ENCODE results near the gene NANOGP8.

Gene NANOGP8

GRCh38 chr15:35058534-35059054, 26.5 kb downstream of the NANOGP8 start:
- no peak for DNase-seq

DNA sequence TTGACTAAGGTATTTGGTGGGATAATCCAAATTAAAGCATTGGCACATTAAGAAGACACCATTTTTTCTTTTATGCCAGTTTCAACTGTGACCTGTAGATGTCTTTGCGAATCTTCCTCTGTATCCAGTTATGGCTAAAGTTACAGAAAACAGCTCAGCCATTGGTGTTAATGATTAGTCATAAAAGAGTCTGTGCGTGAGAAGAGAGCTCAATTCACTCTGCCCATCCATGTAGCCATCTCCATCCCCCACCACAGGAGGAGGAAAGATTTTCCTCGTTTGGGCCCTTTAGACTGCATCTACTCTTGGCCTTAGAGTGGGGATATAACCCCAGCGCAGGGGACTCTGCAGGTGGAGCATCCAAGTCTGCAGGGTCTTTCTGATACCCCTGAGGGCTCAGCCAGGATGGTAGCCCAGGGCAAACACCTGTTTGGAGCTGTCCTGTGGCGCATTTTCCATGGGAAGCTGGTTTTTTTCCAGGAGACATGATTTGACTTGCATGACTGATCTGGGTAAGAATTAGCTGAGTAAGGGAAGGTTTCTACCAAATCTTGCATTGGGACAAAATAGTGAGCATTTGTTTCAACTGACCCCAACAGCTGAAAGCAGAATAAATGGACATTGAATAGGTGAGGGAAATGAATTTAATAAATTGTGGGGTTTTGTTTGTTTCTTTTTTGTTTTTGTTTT, 29.5 kb downstream of the NANOGP8 start:
- DNase-seq: no peak

- no peak for DNase-seq
These were observed 30.7 kb downstream of the NANOGP8 start for GRCh38 chr15:35054380-35054779.

GRCh38 chr15:35047996-35048395, 37.1 kb downstream of the NANOGP8 start:
- DNase-seq: no peak

- no peak for DNase-seq
These were observed 37.6 kb downstream of the NANOGP8 start for GRCh38 chr15:35047528-35047927.

- DNase-seq: no peak
These were observed 41.6 kb downstream of the NANOGP8 start for GRCh38 chr15:35043373-35044095.

- no peak for DNase-seq
These were observed 44.5 kb downstream of the NANOGP8 start for GRCh38 chr15:35040339-35041255.

DNA sequence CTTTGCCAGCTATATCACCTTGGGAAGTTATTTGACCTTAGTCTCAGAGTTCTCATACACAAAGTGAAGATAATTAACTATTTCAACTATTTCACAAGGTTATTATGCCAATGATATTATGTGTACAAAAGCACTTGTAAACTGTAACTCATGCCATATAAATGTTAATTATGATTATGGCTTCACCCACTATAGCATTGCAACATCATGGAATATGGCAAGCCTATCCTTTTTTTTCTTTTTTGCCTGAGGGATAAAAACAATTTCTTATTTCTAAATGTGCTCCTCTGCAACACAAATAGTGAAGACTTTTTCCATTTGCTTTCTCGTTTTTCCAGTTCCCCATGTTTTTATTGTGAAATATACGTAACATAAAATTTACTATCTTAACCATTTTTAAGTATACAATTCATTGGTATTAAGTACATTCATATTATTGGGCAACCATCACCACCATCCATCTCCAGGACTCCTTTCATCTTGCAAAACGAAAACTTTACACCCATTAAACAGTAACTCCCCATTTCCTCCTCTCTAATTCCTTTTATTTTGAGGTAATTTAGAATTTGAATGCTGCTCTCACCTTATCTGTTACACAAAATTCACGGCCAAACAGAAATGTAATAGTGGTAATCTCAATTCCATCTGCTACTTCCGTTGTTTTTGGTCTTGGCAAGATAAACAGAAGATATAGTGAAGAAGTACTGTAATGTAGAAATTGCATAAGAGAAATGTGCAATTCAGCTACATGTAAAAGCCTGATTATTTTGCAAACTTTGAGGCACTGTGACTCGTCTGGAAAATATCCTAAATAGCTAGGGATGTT, 46.3 kb downstream of the NANOGP8 start:
- no peak for DNase-seq

Measured in activated CD8-positive, alpha-beta memory T cell treated with anti-CD3 and anti-CD28 coated beads, Interleukin-2, amount 50 U/mL, for 48 hours (primary cell).